GM23338 (cell line): ENCODE data around the gene L1CAM. TPM values are rescaled to one million over a fixed set of nuclear protein-coding genes. Genes with fewer than 3 reads are reported as not detected.

Experiments used
- ATAC-seq: fragments of 200-7000 bp; cut with Tn5 transposase; 3 replicates; pipeline ENCODE4 v1.9.1; 2020
- DNase-seq: peaks from one replicate; pipeline ENCODE4 v3.0.0-alpha.2; 2015; ENCODE audit warnings: low spot score
- H2AFZ ChIP-seq: fragments of 200-600 bp; sonication (generic); 2 replicates; pipeline ENCODE4 v1.8.0; 2016; ENCODE audit warnings: antibody characterized with exemption, mild to moderate bottlenecking, moderate library complexity
- H3F3A ChIP-seq: fragments of 200-600 bp; sonication (generic); replicated peaks from 2 replicates; pipeline ENCODE4 v1.8.0; 2017; ENCODE audit warnings: antibody characterized with exemption, mixed run types, low read depth
- H3K27ac ChIP-seq: fragments of 200-600 bp; sonication (generic); 2 replicates; pipeline ENCODE4 v1.6.1; 2016; ENCODE audit warnings: low read depth
- H3K27me3 ChIP-seq: fragments of 200-600 bp; sonication (generic); 2 replicates; pipeline ENCODE4 v1.8.0; 2016; ENCODE audit warnings: mild to moderate bottlenecking, mixed run types, moderate library complexity; ENCODE audit not compliant: insufficient read depth
- H3K36me3 ChIP-seq: fragments of 200-600 bp; sonication (generic); 2 replicates; pipeline ENCODE4 v1.8.0; 2016; ENCODE audit warnings: mild to moderate bottlenecking; ENCODE audit not compliant: insufficient read depth
- H3K4me1 ChIP-seq: fragments of 200-600 bp; sonication (generic); 2 replicates; pipeline ENCODE4 v1.8.0; 2016; ENCODE audit warnings: mild to moderate bottlenecking, moderate library complexity; ENCODE audit not compliant: insufficient read depth
- H3K4me2 ChIP-seq: fragments of 200-600 bp; sonication (generic); 2 replicates; pipeline ENCODE4 v1.7.1; 2017; ENCODE audit warnings: mixed run types
- H3K4me3 ChIP-seq: fragments of 200-600 bp; sonication (generic); 2 replicates; pipeline ENCODE4 v1.6.1; 2016; ENCODE audit warnings: mixed run types
- H3K79me2 ChIP-seq: fragments of 200-600 bp; sonication (generic); replicated peaks from 2 replicates; pipeline ENCODE4 v1.8.0; 2017; ENCODE audit warnings: mild to moderate bottlenecking; ENCODE audit not compliant: insufficient read depth
- H3K9me2 ChIP-seq: fragments of 200-600 bp; sonication (generic); 2 replicates; pipeline ENCODE4 v1.8.0; 2017; ENCODE audit not compliant: insufficient read depth
- H4K20me1 ChIP-seq: fragments of 200-600 bp; sonication (generic); replicated peaks from 2 replicates; pipeline ENCODE4 v1.8.0; 2017; ENCODE audit warnings: mild to moderate bottlenecking; ENCODE audit not compliant: insufficient read depth
- H3K27ac Mint-ChIP-seq: 2 replicates; pipeline ENCODE4 v1.8.0; 2020; ENCODE audit warnings: inconsistent platforms, mild to moderate bottlenecking, moderate library complexity, mixed read lengths
- H3K27me3 Mint-ChIP-seq: 3 replicates; pipeline ENCODE4 v1.8.0; 2022; ENCODE audit warnings: low read depth, mild to moderate bottlenecking, moderate library complexity, mixed read lengths, inconsistent platforms; ENCODE audit not compliant: insufficient read depth, poor library complexity
- H3K36me3 Mint-ChIP-seq: 3 replicates; pipeline ENCODE4 v1.8.0; 2021; ENCODE audit warnings: low read depth, mild to moderate bottlenecking, inconsistent platforms, moderate library complexity, mixed read lengths
- H3K4me1 Mint-ChIP-seq: 3 replicates; pipeline ENCODE4 v1.8.0; 2020; ENCODE audit warnings: mild to moderate bottlenecking, inconsistent platforms, mixed read lengths
- H3K4me3 Mint-ChIP-seq: 3 replicates; pipeline ENCODE4 v1.8.0; 2021; ENCODE audit warnings: moderate library complexity, mild to moderate bottlenecking, inconsistent platforms, mixed read lengths
- H3K9me3 Mint-ChIP-seq: 3 replicates; pipeline ENCODE4 v1.8.0; 2020; ENCODE audit warnings: moderate library complexity, mild to moderate bottlenecking, inconsistent platforms, mixed read lengths
- CREB1 ChIP-seq: fragments of 250-450 bp; sonication (Bioruptor Pico); IDR thresholded peaks from 2 replicates; pipeline ENCODE4 v1.5.0; 2020; ENCODE audit warnings: low read depth, mild to moderate bottlenecking, moderate library complexity
- NANOG ChIP-seq: IDR thresholded peaks from 2 replicates; pipeline ENCODE4 v1.6.1; 2016; ENCODE audit warnings: antibody characterized with exemption, borderline replicate concordance
- POLR2AphosphoS5 ChIP-seq: IDR thresholded peaks from 2 replicates; pipeline ENCODE4 v1.6.1; 2016; ENCODE audit warnings: antibody characterized with exemption, low read depth
- ZNF114 ChIP-seq: fragments of 250-450 bp; sonication (Bioruptor Pico); IDR thresholded peaks from 2 replicates; pipeline ENCODE4 v1.5.0; 2020; ENCODE audit warnings: mild to moderate bottlenecking, moderate library complexity
- ZNF462 ChIP-seq: fragments of 250-450 bp; sonication (Bioruptor Pico); IDR thresholded peaks from 2 replicates; pipeline ENCODE4 v1.5.0; 2020; ENCODE audit warnings: mild to moderate bottlenecking, moderate library complexity
- polyA plus RNA-seq: library from polyadenylated mRNA; unstranded; fragments of >200 nt; fragmentation: Nextera tagmentation; extraction: Ambion mirVana; gene quantifications from 2 replicates; pipeline ENCODE4 v1.2.1, GENCODE V29; 2016
- total RNA-seq: library from RNA; depleted of rRNA; stranded (reverse); fragments of >200 nt; shearing (Covaris generic); gene quantifications from 2 replicates; pipeline ENCODE4 v1.2.3, GENCODE V29; 2014
- TF ChIP-seq, protein P1 (sequence below): IDR thresholded peaks from 2 replicates; pipeline ENCODE4 v1.6.1; 2016; ENCODE audit warnings: antibody characterized with exemption
- TF ChIP-seq, protein P2 (sequence below), 2 experiments: fragments of 200-600 bp in 1 of 2; sonication (generic) in 1 of 2; conservative IDR thresholded peaks; 2 replicates each; pipeline versions ENCODE4 v1.5.1 to v1.6.1; 2016 to 2017; ENCODE audit warnings: antibody characterized with exemption in 2 of 2, low read depth in 2 of 2, mild to moderate bottlenecking in 2 of 2, moderate library complexity in 1 of 2

The L1CAM gene
- total and polyA plus RNA-seq, 2 experiments from 2014 or later: 7.4 to 29.2 TPM

DNA sequence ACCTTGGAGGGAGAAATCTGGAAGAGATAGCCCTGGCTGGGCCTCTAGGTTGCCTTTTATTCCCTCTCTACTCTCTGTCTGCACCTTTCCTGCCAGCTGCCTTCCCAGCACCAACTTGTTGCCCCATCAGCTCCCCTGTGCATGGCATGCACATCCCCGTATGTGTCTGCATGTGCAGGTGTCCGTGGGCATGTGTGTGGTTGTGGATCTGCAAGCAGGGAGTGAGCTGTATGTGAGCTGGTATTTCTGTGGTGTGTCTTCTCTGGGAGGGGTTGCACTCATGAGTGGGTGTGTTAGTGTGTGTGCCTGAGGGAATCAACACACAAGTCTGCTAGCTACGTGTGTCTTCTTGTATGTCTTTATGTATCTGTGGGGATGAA lies 9.9 kb downstream of the L1CAM start:
- peaks cover 17% of the 10 kb centered on the region for H3K27me3 Mint-ChIP-seq
- ATAC-seq (no peak), DNase-seq (no peak)
- Histone ChIP-seq H3K4me2 (peak overlapping the region; percentile 69; the same call in 1 of the 2 replicates), H3K27ac (no peak overlapping the region), H3F3A (no peaks in the 10 kb centered on the region), H4K20me1 (no peaks in the 10 kb centered on the region), H3K4me1 (peaks cover 23% of the 10 kb centered on the region; the same call in 1 of the 2 replicates), H2AFZ (no peak overlapping the region), H3K27me3 (no peaks in the 10 kb centered on the region), H3K4me3 (no peak overlapping the region; the same call in 1 of the 2 replicates), H3K36me3 (no peaks in the 10 kb centered on the region), H3K79me2 (no peaks in the 10 kb centered on the region), H3K9me2 (no peaks in the 10 kb centered on the region)
- H3K4me1 Mint-ChIP-seq: peaks cover 68% of the 10 kb centered on the region
- H3K4me3 Mint-ChIP-seq: peak overlapping the region; percentile 53
- no peaks in the 10 kb centered on the region; the same call in 2 of the 3 replicates for H3K9me3 Mint-ChIP-seq
- TF ChIP-seq, protein P1, sequence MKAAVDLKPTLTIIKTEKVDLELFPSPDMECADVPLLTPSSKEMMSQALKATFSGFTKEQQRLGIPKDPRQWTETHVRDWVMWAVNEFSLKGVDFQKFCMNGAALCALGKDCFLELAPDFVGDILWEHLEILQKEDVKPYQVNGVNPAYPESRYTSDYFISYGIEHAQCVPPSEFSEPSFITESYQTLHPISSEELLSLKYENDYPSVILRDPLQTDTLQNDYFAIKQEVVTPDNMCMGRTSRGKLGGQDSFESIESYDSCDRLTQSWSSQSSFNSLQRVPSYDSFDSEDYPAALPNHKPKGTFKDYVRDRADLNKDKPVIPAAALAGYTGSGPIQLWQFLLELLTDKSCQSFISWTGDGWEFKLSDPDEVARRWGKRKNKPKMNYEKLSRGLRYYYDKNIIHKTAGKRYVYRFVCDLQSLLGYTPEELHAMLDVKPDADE: no peak
- TF ChIP-seq ZNF114 (CRISPR knock-in tag) (no peak), NANOG (no peak)
- TF ChIP-seq, protein P2, sequence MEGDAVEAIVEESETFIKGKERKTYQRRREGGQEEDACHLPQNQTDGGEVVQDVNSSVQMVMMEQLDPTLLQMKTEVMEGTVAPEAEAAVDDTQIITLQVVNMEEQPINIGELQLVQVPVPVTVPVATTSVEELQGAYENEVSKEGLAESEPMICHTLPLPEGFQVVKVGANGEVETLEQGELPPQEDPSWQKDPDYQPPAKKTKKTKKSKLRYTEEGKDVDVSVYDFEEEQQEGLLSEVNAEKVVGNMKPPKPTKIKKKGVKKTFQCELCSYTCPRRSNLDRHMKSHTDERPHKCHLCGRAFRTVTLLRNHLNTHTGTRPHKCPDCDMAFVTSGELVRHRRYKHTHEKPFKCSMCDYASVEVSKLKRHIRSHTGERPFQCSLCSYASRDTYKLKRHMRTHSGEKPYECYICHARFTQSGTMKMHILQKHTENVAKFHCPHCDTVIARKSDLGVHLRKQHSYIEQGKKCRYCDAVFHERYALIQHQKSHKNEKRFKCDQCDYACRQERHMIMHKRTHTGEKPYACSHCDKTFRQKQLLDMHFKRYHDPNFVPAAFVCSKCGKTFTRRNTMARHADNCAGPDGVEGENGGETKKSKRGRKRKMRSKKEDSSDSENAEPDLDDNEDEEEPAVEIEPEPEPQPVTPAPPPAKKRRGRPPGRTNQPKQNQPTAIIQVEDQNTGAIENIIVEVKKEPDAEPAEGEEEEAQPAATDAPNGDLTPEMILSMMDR (conservative IDR thresholded peaks at IDR 0.05; ENCODE audit: low read depth in 2 of 2): no peak
- H3K27ac Mint-ChIP-seq: no peak overlapping the region
- peaks cover 5% of the 10 kb centered on the region; the same call in 1 of the 3 replicates for H3K36me3 Mint-ChIP-seq

DNA sequence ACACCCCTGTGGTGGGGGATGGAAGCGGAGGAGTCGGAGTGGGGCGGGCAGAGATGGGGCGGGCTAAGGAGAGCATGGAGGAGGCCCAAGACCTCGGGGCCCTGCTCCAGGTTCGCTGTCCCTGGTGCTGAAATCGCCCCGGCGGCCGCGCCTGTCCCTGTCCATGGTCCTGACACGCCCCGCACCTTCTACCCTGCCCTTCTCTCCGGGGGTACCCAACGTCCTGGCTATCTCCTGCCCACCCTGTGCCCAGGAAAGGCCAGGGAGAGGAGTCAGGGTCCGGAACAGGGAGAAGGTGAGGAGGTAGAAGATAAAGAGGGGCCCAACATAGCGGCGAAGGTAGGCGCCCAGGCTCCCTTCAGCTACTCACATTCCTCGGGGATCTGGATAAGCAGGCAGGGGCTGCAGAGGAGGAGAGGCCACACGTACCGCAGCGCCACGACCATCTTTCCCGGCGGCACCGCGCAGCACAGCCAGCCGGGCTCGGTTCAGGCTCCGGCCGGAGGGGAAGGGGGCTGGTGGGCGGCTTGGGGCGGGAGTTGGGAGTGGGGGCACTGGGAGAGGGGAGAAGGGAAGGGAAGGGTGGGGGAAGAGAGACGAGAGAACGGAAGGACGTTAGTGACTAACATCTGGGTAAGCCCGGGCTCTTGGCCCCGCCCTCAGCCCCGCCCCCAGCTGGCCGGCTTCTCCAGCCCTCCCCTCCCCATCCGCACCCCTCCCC lies 10.4 kb downstream of the L1CAM start:
- Histone ChIP-seq H2AFZ (no peak overlapping the region), H3K79me2 (no peaks in the 10 kb centered on the region), H3K4me3 (peak overlapping the region; percentile 47; the same call in 1 of the 2 replicates), H3K27ac (no peak overlapping the region), H3K9me2 (no peaks in the 10 kb centered on the region), H4K20me1 (no peaks in the 10 kb centered on the region), H3K4me1 (peaks cover 18% of the 10 kb centered on the region; the same call in 1 of the 2 replicates), H3K4me2 (peak overlapping the region; percentile 69), H3K27me3 (no peaks in the 10 kb centered on the region), H3F3A (no peaks in the 10 kb centered on the region), H3K36me3 (no peaks in the 10 kb centered on the region)
- no peaks in the 10 kb centered on the region; the same call in 2 of the 3 replicates for H3K9me3 Mint-ChIP-seq
- H3K4me3 Mint-ChIP-seq: peak overlapping the region; percentile 45
- H3K27me3 Mint-ChIP-seq: peaks cover 17% of the 10 kb centered on the region
- DNase-seq (peak; percentile 50), ATAC-seq (peak; percentile 60)
- no peak overlapping the region for H3K27ac Mint-ChIP-seq
- H3K36me3 Mint-ChIP-seq: peaks cover 8% of the 10 kb centered on the region; the same call in 2 of the 3 replicates
- H3K4me1 Mint-ChIP-seq: peaks cover 66% of the 10 kb centered on the region
- TF ChIP-seq ZNF462 (no peak), POLR2AphosphoS5 (no peak), CREB1 (no peak; the same call in 1 of the 2 replicates), NANOG (no peak)
- TF ChIP-seq, protein P1: peak; percentile 36; the same call in 1 of the 2 replicates
